Astrocyte (in vitro differentiated cells and primary cell): ENCODE measurements around the gene PARD3B. TPM values are rescaled to one million over a fixed set of nuclear protein-coding genes. Genes with fewer than 3 reads are reported as not detected.

ENCODE experiments used
- DNase-seq: peaks from one replicate; pipeline ENCODE4 v3.0.0-alpha.2; 2010; ENCODE audit warnings: low read depth
- FAIRE-seq: peaks from 2 replicates; lab custom pipeline; 2011; peaks lifted over from hg19 to GRCh38; lab: Jason Lieb, UNC
- H2AFZ ChIP-seq: 2 replicates; pipeline ENCODE4 v1.6.0; 2012; ENCODE audit warnings: low read depth, low read length, inconsistent platforms
- H3K27ac ChIP-seq: 2 replicates; pipeline ENCODE4 v1.5.1; 2011; ENCODE audit warnings: low read depth, low read length, inconsistent platforms
- H3K27me3 ChIP-seq: 2 replicates; pipeline ENCODE4 v1.6.0; 2011; ENCODE audit warnings: low read length, inconsistent platforms; ENCODE audit not compliant: insufficient read depth
- H3K36me3 ChIP-seq: 2 replicates; pipeline ENCODE4 v1.5.1; 2011; ENCODE audit warnings: low read length, inconsistent platforms; ENCODE audit not compliant: insufficient read depth
- H3K4me1 ChIP-seq: 2 replicates; pipeline ENCODE4 v1.5.1; 2011; ENCODE audit warnings: low read length, inconsistent platforms; ENCODE audit not compliant: insufficient read depth
- H3K4me2 ChIP-seq: 2 replicates; pipeline ENCODE4 v1.6.0; 2012; ENCODE audit warnings: low read length, inconsistent platforms
- H3K4me3 ChIP-seq: 2 replicates; pipeline ENCODE4 v1.5.1; 2011; ENCODE audit warnings: low read depth, mild to moderate bottlenecking, low read length, inconsistent platforms; ENCODE audit not compliant: insufficient read depth
- H3K79me2 ChIP-seq: 2 replicates; pipeline ENCODE4 v1.6.0; 2012; ENCODE audit warnings: mild to moderate bottlenecking, low read length, inconsistent platforms; ENCODE audit not compliant: insufficient read depth
- H3K9ac ChIP-seq: 2 replicates; pipeline ENCODE4 v1.6.0; 2012; ENCODE audit warnings: mild to moderate bottlenecking, low read length, inconsistent platforms
- H3K9me3 ChIP-seq: 2 replicates; pipeline ENCODE4 v1.5.1; 2012; ENCODE audit warnings: low read depth, mild to moderate bottlenecking, low read length, inconsistent platforms; ENCODE audit not compliant: insufficient read depth
- H4K20me1 ChIP-seq: 2 replicates; pipeline ENCODE4 v1.6.0; 2012; ENCODE audit warnings: low read length, inconsistent platforms; ENCODE audit not compliant: insufficient read depth
- H3K27ac Mint-ChIP-seq: one replicate; pipeline ENCODE4 v1.8.0; 2021; ENCODE audit warnings: mild to moderate bottlenecking, mixed read lengths; ENCODE audit not compliant: unreplicated experiment
- H3K27me3 Mint-ChIP-seq: one replicate; pipeline ENCODE4 v1.8.0; 2021; ENCODE audit warnings: low read depth, mixed read lengths; ENCODE audit not compliant: unreplicated experiment
- H3K36me3 Mint-ChIP-seq: one replicate; pipeline ENCODE4 v1.8.0; 2021; ENCODE audit warnings: low read depth, mixed read lengths; ENCODE audit not compliant: unreplicated experiment
- H3K4me1 Mint-ChIP-seq: one replicate; pipeline ENCODE4 v1.8.0; 2021; ENCODE audit warnings: low read depth, mixed read lengths; ENCODE audit not compliant: unreplicated experiment
- H3K4me3 Mint-ChIP-seq: one replicate; pipeline ENCODE4 v1.8.0; 2021; ENCODE audit warnings: mild to moderate bottlenecking, moderate library complexity, mixed read lengths; ENCODE audit not compliant: unreplicated experiment
- H3K9me3 Mint-ChIP-seq: one replicate; pipeline ENCODE4 v1.8.0; 2021; ENCODE audit warnings: mild to moderate bottlenecking, mixed read lengths; ENCODE audit not compliant: unreplicated experiment
- CTCF ChIP-seq: IDR thresholded peaks from 2 replicates; pipeline ENCODE4 v1.5.1; 2011; ENCODE audit warnings: low read depth, mild to moderate bottlenecking, inconsistent platforms, low read length, moderate library complexity; ENCODE audit not compliant: insufficient read depth
- EZH2 ChIP-seq: IDR thresholded peaks from 2 replicates; pipeline ENCODE4 v1.6.1; 2012; ENCODE audit warnings: mild to moderate bottlenecking, low read length, inconsistent platforms; ENCODE audit not compliant: insufficient read depth
- total RNA-seq: library from RNA; stranded (reverse); gene quantifications from 2 replicates; pipeline ENCODE4 v1.2.1, GENCODE V29; 2021

Gene PARD3B
- total RNA-seq, 1 donor from 2014 or later: 6.5 TPM

- no peak overlapping the region for H3K9ac ChIP-seq
- peaks cover 3% of the 10 kb centered on the region for H3K4me1 ChIP-seq
- Mint-ChIP-seq H3K4me3 (no peak overlapping the region), H3K27ac (no peak overlapping the region), H3K9me3 (no peaks in the 10 kb centered on the region), H3K4me1 (peaks cover 5% of the 10 kb centered on the region), H3K27me3 (peaks cover 3% of the 10 kb centered on the region), H3K36me3 (no peaks in the 10 kb centered on the region)
- H3K27me3 ChIP-seq: peaks cover 21% of the 10 kb centered on the region
- H3K9me3 ChIP-seq: no peaks in the 10 kb centered on the region
- H3K4me3 ChIP-seq: no peak overlapping the region
- TF ChIP-seq CTCF (no peak), EZH2 (no peak)
- FAIRE-seq: no peak
- DNase-seq: no peak
- H3K27ac ChIP-seq: no peak overlapping the region
- H3K4me2 ChIP-seq: no peak overlapping the region
- H2AFZ ChIP-seq: no peak overlapping the region
- no peaks in the 10 kb centered on the region for H4K20me1 ChIP-seq
- H3K79me2 ChIP-seq: no peaks in the 10 kb centered on the region
- H3K36me3 ChIP-seq: no peaks in the 10 kb centered on the region
These were observed 824.5 kb downstream of the PARD3B start for GRCh38 chr2:205369813-205370212.

GRCh38 chr2:205370726-205371125, 825.5 kb downstream of the PARD3B start:
- no peak overlapping the region for H3K9ac ChIP-seq
- H3K9me3 ChIP-seq: no peaks in the 10 kb centered on the region
- DNase-seq (no peak), FAIRE-seq (no peak)
- no peak overlapping the region for H2AFZ ChIP-seq
- H3K4me3 Mint-ChIP-seq: no peak overlapping the region
- H3K27ac ChIP-seq: no peak overlapping the region
- no peaks in the 10 kb centered on the region for H3K36me3 Mint-ChIP-seq
- no peak overlapping the region for H3K4me3 ChIP-seq
- no peak overlapping the region for H3K4me2 ChIP-seq
- no peak overlapping the region for H3K27ac Mint-ChIP-seq
- H3K9me3 Mint-ChIP-seq: no peaks in the 10 kb centered on the region
- no peaks in the 10 kb centered on the region for H4K20me1 ChIP-seq
- peaks cover 3% of the 10 kb centered on the region for H3K27me3 Mint-ChIP-seq
- H3K4me1 ChIP-seq: peaks cover 3% of the 10 kb centered on the region
- peaks cover 29% of the 10 kb centered on the region for H3K27me3 ChIP-seq
- H3K36me3 ChIP-seq: no peaks in the 10 kb centered on the region
- TF ChIP-seq CTCF: no peak
- TF ChIP-seq EZH2: no peak
- peaks cover 5% of the 10 kb centered on the region for H3K4me1 Mint-ChIP-seq
- no peaks in the 10 kb centered on the region for H3K79me2 ChIP-seq

GRCh38 chr2:205372141-205372540, 826.9 kb downstream of the PARD3B start:
- H3K27me3 Mint-ChIP-seq: peaks cover 5% of the 10 kb centered on the region
- H3K4me1 ChIP-seq: no peaks in the 10 kb centered on the region
- DNase-seq (peak; percentile 90), FAIRE-seq (peak; percentile 56)
- peaks cover 35% of the 10 kb centered on the region for H3K27me3 ChIP-seq
- H3K4me1 Mint-ChIP-seq: peaks cover 3% of the 10 kb centered on the region
- no peaks in the 10 kb centered on the region for H4K20me1 ChIP-seq
- H3K36me3 ChIP-seq: no peaks in the 10 kb centered on the region
- H3K4me3 ChIP-seq: no peak overlapping the region
- no peaks in the 10 kb centered on the region for H3K9me3 ChIP-seq
- H3K4me3 Mint-ChIP-seq: no peak overlapping the region
- TF ChIP-seq CTCF (peak; percentile 11), EZH2 (no peak)
- no peaks in the 10 kb centered on the region for H3K36me3 Mint-ChIP-seq
- H2AFZ ChIP-seq: no peak overlapping the region
- no peaks in the 10 kb centered on the region for H3K79me2 ChIP-seq
- H3K27ac ChIP-seq: no peak overlapping the region
- H3K27ac Mint-ChIP-seq: no peak overlapping the region
- H3K4me2 ChIP-seq: no peak overlapping the region
- no peak overlapping the region for H3K9ac ChIP-seq
- no peaks in the 10 kb centered on the region for H3K9me3 Mint-ChIP-seq
